ENCODE measurements around the gene PAX3. TPM values are rescaled to one million over a fixed set of nuclear protein-coding genes. Genes with fewer than 3 reads are reported as not detected.

The PAX3 gene
- total RNA-seq, 1 experiment from 2014 or later, result not detected

DNA sequence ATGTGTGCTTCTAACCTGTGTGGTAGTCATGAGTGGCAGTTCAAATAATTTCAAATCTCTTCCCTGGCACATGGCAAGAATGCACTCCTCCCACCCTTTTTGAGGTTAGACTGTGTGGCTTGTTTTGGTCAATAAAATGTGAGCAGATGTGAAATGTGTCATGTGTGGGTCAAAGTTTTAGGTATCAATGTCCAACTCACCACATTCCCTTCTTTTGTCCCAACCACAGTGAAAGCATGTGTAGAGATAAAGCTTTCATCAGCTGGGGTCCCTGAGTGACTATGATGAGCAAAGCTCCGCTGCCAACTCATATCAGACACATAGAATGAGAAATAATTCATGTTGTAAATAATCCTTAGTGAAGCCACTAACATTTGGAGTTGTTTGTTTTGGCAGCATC is 118.2 kb downstream of the PAX3 start:
- ChIA-PET CTCF (interaction anchor here (0.7 to 1.5 kb wide), 2 partner anchors 9 to 118 kb away, joined by 3 to 4 read pairs; no protein-coding TSS in a partner anchor), POLR2A (no interaction called here)
- Mint-ChIP-seq H3K9me3 (no peaks in the 10 kb centered on the region), H3K4me3 (no peak overlapping the region), H3K36me3 (no peaks in the 10 kb centered on the region), H3K27ac (no peak overlapping the region), H3K4me1 (peaks cover 4% of the 10 kb centered on the region; the same call in 1 of the 2 replicates), H3K27me3 (ENCODE audit: low read depth) (peaks cover 24% of the 10 kb centered on the region)
- no peak for DNase-seq (ENCODE audit: low spot score)
- ATAC-seq, result no peak
- TF ChIP-seq ZBTB21 (CRISPR knock-in tag; IDR thresholded peaks at IDR 0.05; ENCODE audit: borderline replicate concordance) (no peak), NR2C2 (CRISPR knock-in tag; IDR thresholded peaks at IDR 0.05) (no peak), RORB (CRISPR knock-in tag; IDR thresholded peaks at IDR 0.05) (no peak), NFE2L1 (CRISPR knock-in tag; IDR thresholded peaks at IDR 0.05) (no peak), KAT7 (CRISPR knock-in tag; IDR thresholded peaks at IDR 0.05; ENCODE audit: borderline replicate concordance) (no peak), SMAD3 (CRISPR knock-in tag; IDR thresholded peaks at IDR 0.05; ENCODE audit: borderline replicate concordance) (no peak), ELF4 (CRISPR knock-in tag; IDR thresholded peaks at IDR 0.05; ENCODE audit: low read depth) (no peak), FOXJ3 (CRISPR knock-in tag; IDR thresholded peaks at IDR 0.05; ENCODE audit: borderline replicate concordance) (no peak), ZNF138 (CRISPR knock-in tag; conservative IDR thresholded peaks at IDR 0.05) (no peak), SMAD4 (CRISPR knock-in tag; IDR thresholded peaks at IDR 0.05) (no peak), GTF2I (CRISPR knock-in tag; conservative IDR thresholded peaks at IDR 0.05) (no peak), GRHL2 (CRISPR knock-in tag; IDR thresholded peaks at IDR 0.05; ENCODE audit: insufficient replicate concordance, severe bottlenecking) (no peak), FOXK1 (CRISPR knock-in tag; IDR thresholded peaks at IDR 0.05) (no peak), ZNF232 (CRISPR knock-in tag; IDR thresholded peaks at IDR 0.05) (no peak), NR3C1 (CRISPR knock-in tag; conservative IDR thresholded peaks at IDR 0.05; ENCODE audit: low read depth) (no peak)
- TF ChIP-seq, protein P1, sequence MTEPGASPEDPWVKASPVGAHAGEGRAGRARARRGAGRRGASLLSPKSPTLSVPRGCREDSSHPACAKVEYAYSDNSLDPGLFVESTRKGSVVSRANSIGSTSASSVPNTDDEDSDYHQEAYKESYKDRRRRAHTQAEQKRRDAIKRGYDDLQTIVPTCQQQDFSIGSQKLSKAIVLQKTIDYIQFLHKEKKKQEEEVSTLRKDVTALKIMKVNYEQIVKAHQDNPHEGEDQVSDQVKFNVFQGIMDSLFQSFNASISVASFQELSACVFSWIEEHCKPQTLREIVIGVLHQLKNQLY (CRISPR knock-in tag; IDR thresholded peaks at IDR 0.05), result no peak
- TF ChIP-seq, protein P2, sequence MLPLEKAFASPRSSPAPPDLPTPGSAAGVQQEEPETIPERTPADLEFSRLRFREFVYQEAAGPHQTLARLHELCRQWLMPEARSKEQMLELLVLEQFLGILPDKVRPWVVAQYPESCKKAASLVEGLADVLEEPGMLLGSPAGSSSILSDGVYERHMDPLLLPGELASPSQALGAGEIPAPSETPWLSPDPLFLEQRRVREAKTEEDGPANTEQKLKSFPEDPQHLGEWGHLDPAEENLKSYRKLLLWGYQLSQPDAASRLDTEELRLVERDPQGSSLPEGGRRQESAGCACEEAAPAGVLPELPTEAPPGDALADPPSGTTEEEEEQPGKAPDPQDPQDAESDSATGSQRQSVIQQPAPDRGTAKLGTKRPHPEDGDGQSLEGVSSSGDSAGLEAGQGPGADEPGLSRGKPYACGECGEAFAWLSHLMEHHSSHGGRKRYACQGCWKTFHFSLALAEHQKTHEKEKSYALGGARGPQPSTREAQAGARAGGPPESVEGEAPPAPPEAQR (CRISPR knock-in tag; IDR thresholded peaks at IDR 0.05), result no peak
- TF ChIP-seq, protein P3, sequence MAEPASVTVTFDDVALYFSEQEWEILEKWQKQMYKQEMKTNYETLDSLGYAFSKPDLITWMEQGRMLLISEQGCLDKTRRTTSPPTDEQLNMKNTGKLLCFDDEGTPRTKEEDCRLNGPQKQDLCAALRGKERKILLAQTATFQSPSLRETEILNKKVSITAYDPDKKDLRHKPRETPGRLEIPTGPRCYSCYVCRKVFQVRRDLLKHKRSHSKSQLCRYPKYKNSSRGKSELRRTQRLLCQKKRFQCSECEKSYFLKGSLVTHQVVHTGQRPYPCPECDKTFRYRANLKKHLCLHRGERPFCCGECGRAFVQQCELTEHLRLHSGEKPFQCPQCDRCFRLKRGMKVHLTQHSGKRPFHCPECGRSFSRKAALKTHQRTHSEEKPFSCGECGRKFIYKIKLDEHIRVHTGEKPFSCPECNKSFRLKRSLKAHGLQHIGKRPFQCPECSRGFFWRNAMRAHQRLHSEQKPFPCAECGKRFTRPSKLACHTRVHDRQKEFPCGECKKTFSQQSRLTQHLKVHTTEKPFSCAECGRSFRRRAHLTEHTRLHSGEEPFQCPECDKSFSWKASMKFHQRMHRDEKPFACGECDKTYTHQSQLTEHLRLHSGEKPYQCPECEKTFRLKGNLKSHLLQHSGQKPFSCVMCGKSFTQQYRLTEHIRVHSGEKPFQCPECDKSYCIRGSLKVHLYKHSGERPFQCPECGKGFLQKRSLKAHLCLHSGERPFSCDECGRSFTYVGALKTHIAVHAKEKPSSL (CRISPR knock-in tag; conservative IDR thresholded peaks at IDR 0.05), result no peak
- TF ChIP-seq, protein P4, sequence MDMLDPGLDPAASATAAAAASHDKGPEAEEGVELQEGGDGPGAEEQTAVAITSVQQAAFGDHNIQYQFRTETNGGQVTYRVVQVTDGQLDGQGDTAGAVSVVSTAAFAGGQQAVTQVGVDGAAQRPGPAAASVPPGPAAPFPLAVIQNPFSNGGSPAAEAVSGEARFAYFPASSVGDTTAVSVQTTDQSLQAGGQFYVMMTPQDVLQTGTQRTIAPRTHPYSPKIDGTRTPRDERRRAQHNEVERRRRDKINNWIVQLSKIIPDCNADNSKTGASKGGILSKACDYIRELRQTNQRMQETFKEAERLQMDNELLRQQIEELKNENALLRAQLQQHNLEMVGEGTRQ (CRISPR knock-in tag; IDR thresholded peaks at IDR 0.05), result no peak
- TF ChIP-seq, protein P5, sequence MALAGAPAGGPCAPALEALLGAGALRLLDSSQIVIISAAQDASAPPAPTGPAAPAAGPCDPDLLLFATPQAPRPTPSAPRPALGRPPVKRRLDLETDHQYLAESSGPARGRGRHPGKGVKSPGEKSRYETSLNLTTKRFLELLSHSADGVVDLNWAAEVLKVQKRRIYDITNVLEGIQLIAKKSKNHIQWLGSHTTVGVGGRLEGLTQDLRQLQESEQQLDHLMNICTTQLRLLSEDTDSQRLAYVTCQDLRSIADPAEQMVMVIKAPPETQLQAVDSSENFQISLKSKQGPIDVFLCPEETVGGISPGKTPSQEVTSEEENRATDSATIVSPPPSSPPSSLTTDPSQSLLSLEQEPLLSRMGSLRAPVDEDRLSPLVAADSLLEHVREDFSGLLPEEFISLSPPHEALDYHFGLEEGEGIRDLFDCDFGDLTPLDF (CRISPR knock-in tag; IDR thresholded peaks at IDR 0.05), result no peak

DNA sequence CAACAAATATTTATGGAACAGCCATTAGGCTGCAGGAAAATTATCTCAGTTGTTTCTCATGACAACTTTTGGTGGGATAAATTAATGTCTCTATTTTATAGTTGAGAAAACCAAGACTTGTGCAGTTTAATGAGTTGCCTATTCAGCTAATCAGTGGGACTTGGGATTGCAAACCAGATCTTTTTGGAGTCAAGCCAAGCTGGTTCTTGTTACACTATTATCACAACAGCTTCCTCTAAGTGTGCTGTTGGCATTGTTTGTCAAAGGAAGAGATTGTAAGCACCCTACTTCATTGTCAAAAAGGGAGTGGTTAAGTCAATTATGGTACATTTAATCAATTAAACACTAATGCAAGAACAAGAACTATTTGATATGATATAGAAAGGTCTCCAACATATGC is 119.2 kb downstream of the PAX3 start:
- DNase-seq (ENCODE audit: low spot score) (no peak), ATAC-seq (no peak)
- Mint-ChIP-seq H3K9me3 (no peaks in the 10 kb centered on the region), H3K36me3 (no peaks in the 10 kb centered on the region), H3K27me3 (ENCODE audit: low read depth) (peaks cover 32% of the 10 kb centered on the region), H3K4me1 (peaks cover 5% of the 10 kb centered on the region), H3K27ac (no peak overlapping the region), H3K4me3 (no peak overlapping the region)
- CTCF ChIA-PET, result interaction anchor here (0.7 to 1.5 kb wide), 3 partner anchors 10 to 154 kb away, joined by 3 to 4 read pairs (median 3); no protein-coding TSS in a partner anchor
- POLR2A ChIA-PET, result no interaction called here
- TF ChIP-seq MYBL2 (CRISPR knock-in tag; IDR thresholded peaks at IDR 0.05), result no peak
- TF ChIP-seq, protein P6, sequence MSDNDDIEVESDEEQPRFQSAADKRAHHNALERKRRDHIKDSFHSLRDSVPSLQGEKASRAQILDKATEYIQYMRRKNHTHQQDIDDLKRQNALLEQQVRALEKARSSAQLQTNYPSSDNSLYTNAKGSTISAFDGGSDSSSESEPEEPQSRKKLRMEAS (CRISPR knock-in tag; IDR thresholded peaks at IDR 0.05), result no peak
- TF ChIP-seq, protein P7, sequence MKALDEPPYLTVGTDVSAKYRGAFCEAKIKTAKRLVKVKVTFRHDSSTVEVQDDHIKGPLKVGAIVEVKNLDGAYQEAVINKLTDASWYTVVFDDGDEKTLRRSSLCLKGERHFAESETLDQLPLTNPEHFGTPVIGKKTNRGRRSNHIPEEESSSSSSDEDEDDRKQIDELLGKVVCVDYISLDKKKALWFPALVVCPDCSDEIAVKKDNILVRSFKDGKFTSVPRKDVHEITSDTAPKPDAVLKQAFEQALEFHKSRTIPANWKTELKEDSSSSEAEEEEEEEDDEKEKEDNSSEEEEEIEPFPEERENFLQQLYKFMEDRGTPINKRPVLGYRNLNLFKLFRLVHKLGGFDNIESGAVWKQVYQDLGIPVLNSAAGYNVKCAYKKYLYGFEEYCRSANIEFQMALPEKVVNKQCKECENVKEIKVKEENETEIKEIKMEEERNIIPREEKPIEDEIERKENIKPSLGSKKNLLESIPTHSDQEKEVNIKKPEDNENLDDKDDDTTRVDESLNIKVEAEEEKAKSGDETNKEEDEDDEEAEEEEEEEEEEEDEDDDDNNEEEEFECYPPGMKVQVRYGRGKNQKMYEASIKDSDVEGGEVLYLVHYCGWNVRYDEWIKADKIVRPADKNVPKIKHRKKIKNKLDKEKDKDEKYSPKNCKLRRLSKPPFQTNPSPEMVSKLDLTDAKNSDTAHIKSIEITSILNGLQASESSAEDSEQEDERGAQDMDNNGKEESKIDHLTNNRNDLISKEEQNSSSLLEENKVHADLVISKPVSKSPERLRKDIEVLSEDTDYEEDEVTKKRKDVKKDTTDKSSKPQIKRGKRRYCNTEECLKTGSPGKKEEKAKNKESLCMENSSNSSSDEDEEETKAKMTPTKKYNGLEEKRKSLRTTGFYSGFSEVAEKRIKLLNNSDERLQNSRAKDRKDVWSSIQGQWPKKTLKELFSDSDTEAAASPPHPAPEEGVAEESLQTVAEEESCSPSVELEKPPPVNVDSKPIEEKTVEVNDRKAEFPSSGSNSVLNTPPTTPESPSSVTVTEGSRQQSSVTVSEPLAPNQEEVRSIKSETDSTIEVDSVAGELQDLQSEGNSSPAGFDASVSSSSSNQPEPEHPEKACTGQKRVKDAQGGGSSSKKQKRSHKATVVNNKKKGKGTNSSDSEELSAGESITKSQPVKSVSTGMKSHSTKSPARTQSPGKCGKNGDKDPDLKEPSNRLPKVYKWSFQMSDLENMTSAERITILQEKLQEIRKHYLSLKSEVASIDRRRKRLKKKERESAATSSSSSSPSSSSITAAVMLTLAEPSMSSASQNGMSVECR (CRISPR knock-in tag; IDR thresholded peaks at IDR 0.05; ENCODE audit: borderline replicate concordance), result no peak
- TF ChIP-seq, protein P8, sequence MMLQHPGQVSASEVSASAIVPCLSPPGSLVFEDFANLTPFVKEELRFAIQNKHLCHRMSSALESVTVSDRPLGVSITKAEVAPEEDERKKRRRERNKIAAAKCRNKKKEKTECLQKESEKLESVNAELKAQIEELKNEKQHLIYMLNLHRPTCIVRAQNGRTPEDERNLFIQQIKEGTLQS (CRISPR knock-in tag; conservative IDR thresholded peaks at IDR 0.05), result no peak
- TF ChIP-seq, protein P9, sequence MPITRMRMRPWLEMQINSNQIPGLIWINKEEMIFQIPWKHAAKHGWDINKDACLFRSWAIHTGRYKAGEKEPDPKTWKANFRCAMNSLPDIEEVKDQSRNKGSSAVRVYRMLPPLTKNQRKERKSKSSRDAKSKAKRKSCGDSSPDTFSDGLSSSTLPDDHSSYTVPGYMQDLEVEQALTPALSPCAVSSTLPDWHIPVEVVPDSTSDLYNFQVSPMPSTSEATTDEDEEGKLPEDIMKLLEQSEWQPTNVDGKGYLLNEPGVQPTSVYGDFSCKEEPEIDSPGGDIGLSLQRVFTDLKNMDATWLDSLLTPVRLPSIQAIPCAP (CRISPR knock-in tag; IDR thresholded peaks at IDR 0.05), result no peak

Data from WTC11 (cell line).